HepG2 (cell line): ENCODE data around the gene CCS. TPM values are rescaled to one million over a fixed set of nuclear protein-coding genes. Genes with fewer than 3 reads are reported as not detected.

ENCODE experiments used
- ATRX ChIP-seq: sonication (generic); formaldehyde crosslinking; IDR thresholded peaks from 2 replicates; pipeline ENCODE4 v1.4.0; 2020; ENCODE audit warnings: missing genetic modification reagents, borderline replicate concordance
- CCAR2 ChIP-seq: fragments of 200-400 bp; formaldehyde crosslinking; optimal IDR thresholded peaks from 2 replicates; pipeline ENCODE3; 2018; ENCODE audit warnings: low read depth, mild to moderate bottlenecking, low read length, moderate library complexity
- CSRNP2 ChIP-seq: sonication (generic); formaldehyde crosslinking; conservative IDR thresholded peaks from 2 replicates; pipeline ENCODE4 v1.8.0; 2022; ENCODE audit warnings: low read depth, missing genetic modification reagents
- FOXP4 ChIP-seq: sonication (generic); formaldehyde crosslinking; IDR thresholded peaks from 2 replicates; pipeline ENCODE4 v1.4.0; 2020; ENCODE audit warnings: missing genetic modification reagents
- GATA4 ChIP-seq: sonication (generic); IDR thresholded peaks from 2 replicates; pipeline ENCODE4 v1.6.1; 2016; ENCODE audit warnings: antibody characterized with exemption, low read depth, borderline replicate concordance
- GATAD1 ChIP-seq: IDR thresholded peaks from 2 replicates; pipeline ENCODE4 v1.6.1; 2016; ENCODE audit warnings: missing genetic modification reagents, missing compliant biosample characterization
- JARID2 ChIP-seq: sonication (generic); formaldehyde crosslinking; IDR thresholded peaks from 2 replicates; pipeline ENCODE4 v1.8.1; 2023; ENCODE audit warnings: missing genetic modification reagents, inconsistent platforms; ENCODE audit not compliant: insufficient replicate concordance
- KAT7 ChIP-seq: IDR thresholded peaks from 2 replicates; pipeline ENCODE4 v1.6.1; 2018; ENCODE audit warnings: borderline replicate concordance, missing compliant biosample characterization
- PHF21A ChIP-seq: sonication (generic); formaldehyde crosslinking; IDR thresholded peaks from 2 replicates; pipeline ENCODE4 v1.5.0; 2020; ENCODE audit warnings: mild to moderate bottlenecking, missing genetic modification reagents
- STAT6 ChIP-seq: sonication (generic); formaldehyde crosslinking; IDR thresholded peaks from 2 replicates; pipeline ENCODE4 v1.4.0; 2020; ENCODE audit warnings: missing genetic modification reagents, mild to moderate bottlenecking, borderline replicate concordance
- TARDBP ChIP-seq: sonication (generic); formaldehyde crosslinking; IDR thresholded peaks from 2 replicates; pipeline ENCODE4 v1.8.0; 2022; ENCODE audit warnings: mild to moderate bottlenecking, missing genetic modification reagents
- TFDP1 ChIP-seq: IDR thresholded peaks from 2 replicates; pipeline ENCODE4 v1.6.1; 2016; ENCODE audit warnings: missing compliant biosample characterization, missing genetic modification reagents, borderline replicate concordance
- TSC22D2 ChIP-seq: sonication (generic); formaldehyde crosslinking; IDR thresholded peaks from 2 replicates; pipeline ENCODE4 v1.5.1; 2020; ENCODE audit warnings: missing genetic modification reagents, mild to moderate bottlenecking, borderline replicate concordance
- ZNF136 ChIP-seq: sonication (generic); formaldehyde crosslinking; IDR thresholded peaks from 2 replicates; pipeline ENCODE4 v1.8.1; 2022; ENCODE audit warnings: low read depth, mild to moderate bottlenecking, moderate library complexity, missing genetic modification reagents
- ZNF333 ChIP-seq: sonication (generic); formaldehyde crosslinking; IDR thresholded peaks from 2 replicates; pipeline ENCODE4 v1.4.0; 2020; ENCODE audit warnings: mild to moderate bottlenecking, missing genetic modification reagents, borderline replicate concordance
- ZNF350 ChIP-seq: sonication (generic); formaldehyde crosslinking; IDR thresholded peaks from 2 replicates; pipeline ENCODE4 v1.4.0; 2020; ENCODE audit warnings: mild to moderate bottlenecking, low read depth, missing genetic modification reagents, borderline replicate concordance
- ZNF468 ChIP-seq: sonication (generic); formaldehyde crosslinking; IDR thresholded peaks from 2 replicates; pipeline ENCODE4 v1.8.0; 2022; ENCODE audit warnings: mild to moderate bottlenecking, moderate library complexity, missing genetic modification reagents
- ZNF780A ChIP-seq: sonication (generic); formaldehyde crosslinking; IDR thresholded peaks from 2 replicates; pipeline ENCODE4 v1.8.0; 2022; ENCODE audit warnings: mild to moderate bottlenecking, missing genetic modification reagents, moderate library complexity
- ZSCAN20 ChIP-seq: sonication (generic); formaldehyde crosslinking; IDR thresholded peaks from 2 replicates; pipeline ENCODE4 v1.4.0; 2020; ENCODE audit warnings: missing genetic modification reagents, mild to moderate bottlenecking, borderline replicate concordance
- polyA plus RNA-seq, 8 experiments: library from polyadenylated mRNA; depleted of rRNA in 3 of 8; stranded (reverse) in 7 of 8; unstranded in 1 of 8; fragments of >200 nt; fragmentation: Illumina TruSeq in 4 of 8; extraction: Trizol in 4 of 8; gene quantifications; 2 replicates each; pipeline versions ENCODE4 v1.2.1 to v1.2.3, GENCODE V29; 2011 to 2016; ENCODE audit warnings: low read depth in 4 of 8, missing spikeins in 1 of 8, mixed read lengths in 1 of 8; ENCODE audit not compliant: insufficient read depth in 1 of 8
- total RNA-seq, 5 experiments: library from RNA; depleted of rRNA; stranded (reverse); fragments of >200 nt; fragmentation: Illumina TruSeq; extraction: Trizol; gene quantifications; 2 replicates each; pipeline ENCODE4 v1.2.3, GENCODE V29; 2016; ENCODE audit warnings: low read depth in 1 of 5

CCS gene
- total and polyA plus RNA-seq, 2 of the 13 experiments (the other 11 are each of a cell fraction or from before 2014, with no cell fraction given), result 25.4 to 44.6 TPM

- peak; percentile 81; the same call in 1 of the 2 replicates for TF ChIP-seq TFDP1 (CRISPR knock-in tag)
- TF ChIP-seq CSRNP2 (CRISPR knock-in tag), result no peak
- TF ChIP-seq TARDBP, result peak; percentile 68; the same call in 1 of the 2 replicates
- 0 out of 2 replicates have a peak, but pooled peaks have one; percentile 72 for TF ChIP-seq ZSCAN20 (CRISPR knock-in tag)
- TF ChIP-seq JARID2 (CRISPR knock-in tag), result no peak
- TF ChIP-seq TSC22D2, result peak; percentile 76; the same call in 1 of the 2 replicates
- 0 out of 2 replicates have a peak, but pooled peaks have one; percentile 43 for TF ChIP-seq ZNF468 (CRISPR knock-in tag)
- TF ChIP-seq KAT7 (CRISPR knock-in tag), result 0 out of 2 replicates have a peak, but pooled peaks have one; percentile 69
- 0 out of 2 replicates have a peak, but pooled peaks have one; percentile 0 for TF ChIP-seq ZNF136 (CRISPR knock-in tag)
- no peak for TF ChIP-seq CCAR2
- TF ChIP-seq PHF21A (CRISPR knock-in tag), result peak; percentile 40; the same call in 1 of the 2 replicates
- no peak for TF ChIP-seq ZNF780A (CRISPR knock-in tag)
- TF ChIP-seq GATAD1 (CRISPR knock-in tag), result peak; percentile 51
- peak; percentile 91 for TF ChIP-seq GATA4
- TF ChIP-seq STAT6, result no peak
- no peak for TF ChIP-seq ATRX (CRISPR knock-in tag)
- peak; percentile 87; the same call in 1 of the 2 replicates for TF ChIP-seq ZNF350 (CRISPR knock-in tag)
- TF ChIP-seq ZNF333 (CRISPR knock-in tag), result no peak
- peak; percentile 11 for TF ChIP-seq FOXP4 (CRISPR knock-in tag)
These were observed at the start of gene CCS, which contains the start of gene CCDC87 (continued) for GRCh38 chr11:66592457-66593302.
